GM06990 (cell line): Measurements from ENCODE around the gene SLC6A11.

Experiments used
- DNase-seq: peaks from one replicate; pipeline ENCODE4 v3.0.0-alpha.2; 2011; ENCODE audit not compliant: insufficient read length; ENCODE audit errors: extremely low read depth
- H3K27me3 ChIP-seq: replicated peaks from 2 replicates; pipeline ENCODE4 v1.6.0; 2011; ENCODE audit warnings: low read length; ENCODE audit not compliant: control insufficient read depth, insufficient read depth
- H3K36me3 ChIP-seq: 2 replicates; pipeline ENCODE4 v1.5.1; 2011; ENCODE audit warnings: low read length; ENCODE audit not compliant: control insufficient read depth, insufficient read depth
- H3K4me3 ChIP-seq: replicated peaks from 2 replicates; pipeline ENCODE4 v1.5.1; 2011; ENCODE audit warnings: low read depth, mild to moderate bottlenecking, control low read depth, low read length
- CTCF ChIP-seq: IDR thresholded peaks from 2 replicates; pipeline ENCODE4 v1.5.1; 2011; ENCODE audit warnings: low read length, control low read depth, mild to moderate bottlenecking, inconsistent platforms; ENCODE audit not compliant: insufficient read depth, poor library complexity, severe bottlenecking

The SLC6A11 gene

GRCh38 chr3:10912786-10913185 is 96.8 kb downstream of the SLC6A11 start:
- TF ChIP-seq CTCF: no peak
- DNase-seq: no peak
- H3K4me3 ChIP-seq: no peak overlapping the region

GRCh38 chr3:10915376-10915775 is 99.3 kb downstream of the SLC6A11 start:
- DNase-seq: no peak
- TF ChIP-seq CTCF: no peak
- H3K27me3 ChIP-seq: no peaks in the 10 kb centered on the region; the same call in none of the 2 replicates
- H3K4me3 ChIP-seq: no peak overlapping the region
- no peaks in the 10 kb centered on the region for H3K36me3 ChIP-seq

More at GRCh38 chr3:10912786-10913185, 96.8 kb downstream of the SLC6A11 start:
- Histone ChIP-seq H3K27me3 (no peaks in the 10 kb centered on the region; the same call in 1 of the 2 replicates), H3K36me3 (no peaks in the 10 kb centered on the region)

GRCh38 chr3:10917176-10917575 is 101.1 kb downstream of the SLC6A11 start:
- no peak for DNase-seq
- TF ChIP-seq CTCF: no peak
- Histone ChIP-seq H3K36me3 (no peaks in the 10 kb centered on the region), H3K27me3 (no peaks in the 10 kb centered on the region; the same call in none of the 2 replicates), H3K4me3 (no peak overlapping the region)

- TF ChIP-seq CTCF: no peak
- H3K27me3 ChIP-seq: no peaks in the 10 kb centered on the region; the same call in none of the 2 replicates
- no peak for DNase-seq
Measured at GRCh38 chr3:10918011-10918410, 102.0 kb downstream of the SLC6A11 start.

GRCh38 chr3:10919636-10920035 is 103.6 kb downstream of the SLC6A11 start:
- DNase-seq: no peak
- no peak for TF ChIP-seq CTCF
- no peaks in the 10 kb centered on the region; the same call in none of the 2 replicates for H3K27me3 ChIP-seq
- H3K4me3 ChIP-seq: no peak overlapping the region
- no peaks in the 10 kb centered on the region for H3K36me3 ChIP-seq

More at GRCh38 chr3:10918011-10918410, 102.0 kb downstream of the SLC6A11 start:
- Histone ChIP-seq H3K4me3 (no peak overlapping the region), H3K36me3 (no peaks in the 10 kb centered on the region)
